Psoas muscle (tissue), 8 donors: Measurements from ENCODE around the gene DYNC1LI1. TPM values are rescaled to one million over a fixed set of nuclear protein-coding genes. Genes with fewer than 3 reads are reported as not detected.

ENCODE experiments used
- ATAC-seq, 4 donors: fragments of 200-7000 bp; cut with Tn5 transposase; one replicate each; pipeline ENCODE4 v1.9.1; 2020; ENCODE audit warnings: moderate library complexity in 3 of 4, mild to moderate bottlenecking in 2 of 4
- DNase-seq, 2 donors: peaks; one replicate each; pipeline ENCODE4 v3.0.0-alpha.2; 2020
- H3K27ac ChIP-seq: fragments of 200-600 bp; one replicate; pipeline ENCODE4 v1.8.0; 2022
- H3K27me3 ChIP-seq, 3 donors: fragments of 200-600 bp in 1 of 3; one replicate each; pipeline versions ENCODE4 v1.6.1 to v1.8.0; 2013 to 2022; ENCODE audit warnings: low read length in 2 of 3, mild to moderate bottlenecking in 2 of 3, moderate library complexity in 1 of 3; ENCODE audit not compliant: insufficient read depth in 3 of 3
- H3K36me3 ChIP-seq, 2 donors: fragments of 200-600 bp in 1 of 2; one replicate each; pipeline versions ENCODE4 v1.6.1 to v1.8.0; 2013 to 2022; ENCODE audit warnings: low read depth in 1 of 2, mild to moderate bottlenecking in 1 of 2, moderate library complexity in 1 of 2; ENCODE audit not compliant: insufficient read depth in 1 of 2
- H3K4me1 ChIP-seq: fragments of 200-600 bp; one replicate; pipeline ENCODE4 v1.8.0; 2022
- H3K4me3 ChIP-seq: fragments of 200-600 bp; one replicate; pipeline ENCODE4 v1.8.0; 2022; ENCODE audit warnings: mild to moderate bottlenecking
- H3K9me3 ChIP-seq: fragments of 200-600 bp; one replicate; pipeline ENCODE4 v1.8.0; 2022
- WGBS, 3 donors: extraction: QIAGEN DNeasy Blood & Tissue Kit; methylation state at CpG; one replicate each; pipeline versions ENCODE4 v1.1.6 to v1.1.7; 2013; 5-methylcytosine and 5-hydroxymethylcytosine counted together
- intact Hi-C, 2 donors: fragments of 100-400 bp; cut with DNase I; formaldehyde crosslinking; loops; one replicate each; pipeline versions ENCODE4 v1.11.0 to v1.14.2; 2022
- long read RNA-seq, 2 donors: library from polyadenylated mRNA; unstranded; transcript quantifications; one replicate each; pipeline ENCODE4 v2.0.0, GENCODE V29; 2021
- polyA plus RNA-seq, 3 donors: library from polyadenylated mRNA; stranded (reverse); fragments of 200-250 nt; gene quantifications; one replicate each; pipeline ENCODE4 v1.2.3, GENCODE V29; 2013
- total RNA-seq, 4 donors: library from RNA; stranded (reverse); fragmentation: NEBNext Ultra II Directional in 2 of 4; extraction: Animal tissue kit (Norgen Biotek cat#: 25700) in 2 of 4; gene quantifications; one replicate each; pipeline versions ENCODE4 v1.2.1 to v1.2.4, GENCODE V29; 2021 to 2023
- TF ChIP-seq, protein P1 (sequence below): fragments of 200-600 bp; IDR thresholded peaks from one replicate; pipeline ENCODE4 v1.8.0; 2022; ENCODE audit warnings: antibody characterized with exemption
- donor health status: healthy with polysubstance abuse.
- donor health status: DM: no; HTN: no; CAD: no; lungs with moderate emphysema.
- donor health status: Bipolar disorder and iron deficiency.
- donor health status: healthy.
- donor health status: DM: yes; HTN: yes; CAD: no.
- donor health status: DM: no; HTN: no; CAD: no.
- donor health status: DM: no; HTN: no; CAD: no.
- donor health status: DM: yes; HTN: yes; CAD: no.

Gene DYNC1LI1
- total RNA-seq (10 to 100 TPM; 44.0 to 50.4 (median 47.4) TPM), polyA plus RNA-seq (10 to 100 TPM; 37.4 to 56.8 (median 40.6) TPM)
- long read RNA-seq, donor 1, transcript DYNC1LI1-201 (13 exons, 2,504 nt): major isoform, 54 of 59 reads
- long read RNA-seq, donor 1, partial matches to known transcripts: 3 of 59 reads
- long read RNA-seq, donor 1, other reads (novel, unspliced or antisense): 2 of 59 reads
- long read RNA-seq, donor 2, transcript DYNC1LI1-201 (13 exons, 2,504 nt): major isoform, 116 of 140 reads
- long read RNA-seq, donor 2, partial matches to known transcripts: 12 of 140 reads
- long read RNA-seq, donor 2, other reads (novel, unspliced or antisense): 10 of 140 reads

DNA sequence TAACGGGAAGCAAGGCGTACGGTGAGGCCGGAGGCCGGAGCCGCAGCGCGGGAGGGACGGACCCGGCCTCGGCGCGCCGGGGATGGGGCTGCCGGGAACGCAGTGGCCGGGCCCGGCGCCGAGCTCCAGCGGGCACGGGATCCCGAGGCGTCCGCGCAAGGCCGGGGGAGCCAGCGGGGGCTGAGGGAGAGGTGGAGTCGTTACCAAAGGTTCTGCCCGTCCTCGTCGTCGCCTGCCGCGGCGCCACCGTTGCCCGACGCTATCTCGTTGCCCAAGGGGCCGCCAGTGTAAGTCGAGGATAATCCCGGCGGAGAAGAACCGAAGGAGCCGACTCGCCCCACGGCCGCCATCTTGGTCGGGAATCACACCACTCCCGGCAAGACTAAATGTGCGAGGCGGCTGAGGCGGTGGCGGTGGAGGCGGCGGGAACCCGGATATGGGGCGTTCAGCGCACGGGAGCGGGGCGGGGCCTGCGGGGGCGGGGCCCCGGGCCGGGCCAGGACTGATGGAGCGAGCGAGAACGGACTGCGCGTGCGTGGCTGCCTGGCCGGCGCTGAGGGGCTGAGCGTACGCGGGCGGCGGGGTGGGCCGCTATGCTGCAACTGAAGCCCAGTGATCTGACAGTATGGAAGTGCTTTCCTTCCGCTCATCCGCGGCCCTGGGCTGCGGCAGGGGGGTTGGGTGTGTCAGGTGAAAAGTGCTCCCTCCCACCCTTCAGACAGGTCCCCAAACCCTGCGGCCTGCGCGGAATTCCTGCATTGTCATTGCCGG, at the start of gene DYNC1LI1:
Gene DYNC1LI1, minus strand, starts transcription at position 438 of the 771 bp plus-strand sequence. Its CDS starts 88 bp downstream, at position 350.
- TF ChIP-seq, protein P1, sequence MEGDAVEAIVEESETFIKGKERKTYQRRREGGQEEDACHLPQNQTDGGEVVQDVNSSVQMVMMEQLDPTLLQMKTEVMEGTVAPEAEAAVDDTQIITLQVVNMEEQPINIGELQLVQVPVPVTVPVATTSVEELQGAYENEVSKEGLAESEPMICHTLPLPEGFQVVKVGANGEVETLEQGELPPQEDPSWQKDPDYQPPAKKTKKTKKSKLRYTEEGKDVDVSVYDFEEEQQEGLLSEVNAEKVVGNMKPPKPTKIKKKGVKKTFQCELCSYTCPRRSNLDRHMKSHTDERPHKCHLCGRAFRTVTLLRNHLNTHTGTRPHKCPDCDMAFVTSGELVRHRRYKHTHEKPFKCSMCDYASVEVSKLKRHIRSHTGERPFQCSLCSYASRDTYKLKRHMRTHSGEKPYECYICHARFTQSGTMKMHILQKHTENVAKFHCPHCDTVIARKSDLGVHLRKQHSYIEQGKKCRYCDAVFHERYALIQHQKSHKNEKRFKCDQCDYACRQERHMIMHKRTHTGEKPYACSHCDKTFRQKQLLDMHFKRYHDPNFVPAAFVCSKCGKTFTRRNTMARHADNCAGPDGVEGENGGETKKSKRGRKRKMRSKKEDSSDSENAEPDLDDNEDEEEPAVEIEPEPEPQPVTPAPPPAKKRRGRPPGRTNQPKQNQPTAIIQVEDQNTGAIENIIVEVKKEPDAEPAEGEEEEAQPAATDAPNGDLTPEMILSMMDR: no peak
- H3K4me3 ChIP-seq: peak within 1 kb of the TSS; percentile 71
- H3K36me3 ChIP-seq: peaks cover 0 to 10% of the 10 kb centered on the region in 2 donors
- DNase-seq (peak; percentile 97 to 98), ATAC-seq (peak; percentile 97 to 99 (median 98))
- intact Hi-C loops: loop anchor here (1.0 to 10.0 kb wide), 4 partner anchors 68 to 114 kb away; partner anchors contain the start of genes CMTM6 (in 1 of the 2) and CNOT10 (in 1 of the 2)
- no peaks in the 10 kb centered on the region for H3K27me3 ChIP-seq
- peaks cover 18% of the 10 kb centered on the region for H3K4me1 ChIP-seq
- WGBS, 3 donors: 0 to 1% (median 0%) methylated on average over 66 to 89 of the region's 89 CpGs
- H3K9me3 ChIP-seq: no peaks in the 10 kb centered on the region
- H3K27ac ChIP-seq: peak within 1 kb of the TSS; percentile 90

DNA sequence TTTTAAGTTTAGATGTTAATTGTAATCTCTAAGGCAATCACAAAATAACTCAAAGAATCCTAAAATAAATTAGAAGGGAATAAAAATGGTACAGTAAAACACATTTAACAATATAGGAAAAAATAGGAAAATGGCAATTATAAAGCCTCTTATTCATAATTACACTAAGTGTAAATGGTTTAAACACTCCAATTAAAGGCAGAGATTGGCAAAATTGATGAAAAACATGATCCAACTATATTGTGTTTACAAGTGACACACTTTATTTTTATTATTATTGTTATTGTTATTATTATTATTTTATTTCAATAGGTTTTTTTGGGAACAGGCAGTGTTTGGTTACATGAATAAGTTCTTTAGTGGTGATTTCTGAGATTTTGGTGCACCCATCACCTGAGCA, 48.7 kb upstream of the DYNC1LI1 start:
- H3K9me3 ChIP-seq: no peaks in the 10 kb centered on the region
- no peaks in the 10 kb centered on the region for H3K36me3 ChIP-seq
- H3K27ac ChIP-seq: no peak overlapping the region
- H3K4me1 ChIP-seq: no peaks in the 10 kb centered on the region
- DNase-seq (no peak), ATAC-seq (no peak)
- no peaks in the 10 kb centered on the region for H3K27me3 ChIP-seq
- H3K4me3 ChIP-seq: no peak overlapping the region
- TF ChIP-seq, protein P1: no peak
- intact Hi-C loops: no loop called here

DNA sequence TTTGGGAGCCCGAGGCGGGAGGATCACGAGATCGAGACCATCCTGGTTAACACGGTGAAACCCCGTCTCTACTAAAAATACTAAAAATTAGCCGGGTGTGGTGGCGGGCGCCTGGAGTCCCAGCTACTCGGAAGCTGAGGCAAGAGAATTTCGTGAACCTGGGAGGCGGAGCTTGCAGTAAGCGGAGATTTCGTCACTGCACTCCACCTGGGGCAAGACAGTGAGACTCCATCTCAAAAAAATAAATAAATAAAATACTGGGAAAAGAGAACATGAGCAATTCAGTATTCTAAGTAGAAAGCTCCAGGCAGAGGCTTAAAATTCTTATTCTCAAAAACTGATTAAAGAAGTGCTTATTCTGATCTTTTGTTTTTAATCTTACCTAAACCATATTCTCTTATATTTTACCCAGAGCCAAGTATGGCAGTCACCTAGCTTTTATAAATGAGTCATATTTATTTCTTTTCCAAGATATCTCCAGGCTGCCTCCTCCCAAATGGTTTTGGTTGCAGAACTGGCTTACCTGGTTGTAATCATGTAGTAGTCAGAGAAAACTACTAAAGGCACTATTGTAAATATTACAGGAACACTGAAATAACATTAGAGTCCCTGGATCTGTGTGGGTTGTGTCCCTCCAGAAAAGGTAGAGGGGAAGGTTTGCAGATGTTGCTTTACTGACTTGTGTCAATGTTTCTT, 45.8 kb upstream of the DYNC1LI1 start:
- DNase-seq (no peak), ATAC-seq (no peak)
- intact Hi-C loops: no loop called here
- WGBS, 3 donors: 90 to 93% (median 91%) methylated on average over 14 of the region's 14 CpGs
- TF ChIP-seq, protein P1: no peak
- H3K4me3 ChIP-seq: no peak overlapping the region
- H3K4me1 ChIP-seq: no peaks in the 10 kb centered on the region
- H3K9me3 ChIP-seq: no peaks in the 10 kb centered on the region
- no peak overlapping the region for H3K27ac ChIP-seq
- H3K36me3 ChIP-seq: no peaks in the 10 kb centered on the region
- no peaks in the 10 kb centered on the region for H3K27me3 ChIP-seq

DNA sequence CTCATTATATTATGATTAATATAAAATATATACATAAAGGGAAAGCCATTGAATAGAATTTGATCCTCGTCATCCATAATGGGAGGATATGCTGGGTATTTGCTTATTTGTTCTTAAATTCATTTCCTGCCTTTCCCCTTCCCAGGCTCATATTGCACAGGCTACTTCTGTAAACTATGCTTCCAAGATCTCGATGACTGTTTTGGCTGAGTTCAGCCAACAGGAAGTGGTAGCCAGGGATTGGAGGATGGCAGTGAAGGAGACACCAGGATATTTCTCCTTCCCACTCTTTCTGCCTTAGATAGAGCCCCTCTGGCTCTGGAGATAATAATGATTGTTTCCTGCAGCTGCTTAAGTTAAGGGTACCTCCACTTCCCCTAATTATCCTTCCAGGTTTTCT, 44.3 kb upstream of the DYNC1LI1 start:
- Histone ChIP-seq H3K9me3 (no peaks in the 10 kb centered on the region), H3K27me3 (no peaks in the 10 kb centered on the region), H3K4me1 (no peaks in the 10 kb centered on the region), H3K36me3 (no peaks in the 10 kb centered on the region), H3K4me3 (no peak overlapping the region), H3K27ac (no peak overlapping the region)
- intact Hi-C loops: no loop called here
- TF ChIP-seq, protein P1: no peak
- ATAC-seq (no peak), DNase-seq (no peak)
- WGBS, 3 donors: 27 to 31% (median 27%) methylated on average over 2 of the region's 2 CpGs
